H1 (cell line): ENCODE results near the gene ABLIM1. TPM values are rescaled to one million over a fixed set of nuclear protein-coding genes. Genes with fewer than 3 reads are reported as not detected.

Source experiments
- ASH2L ChIP-seq: fragments of 200-600, 300-600 bp; sonication (generic); IDR thresholded peaks from one replicate; pipeline ENCODE4 v1.7.1; 2017; ENCODE audit warnings: low read length
- CTCF ChIP-seq, 3 experiments: IDR thresholded peaks; 1 replicate in 2 of 3; 2 replicates in 1 of 3; pipeline versions ENCODE4 v1.5.1 to v1.6.1; 2011; ENCODE audit warnings: low read length in 3 of 3, mild to moderate bottlenecking in 3 of 3, inconsistent platforms in 2 of 3, low read depth in 1 of 3, moderate library complexity in 1 of 3; ENCODE audit not compliant: insufficient read depth in 1 of 3; ENCODE audit errors: control extremely low read depth in 1 of 3
- HDAC2 ChIP-seq, 2 experiments: fragments of 300-600 bp in 1 of 2; sonication (generic) in 1 of 2; IDR thresholded peaks; 2 replicates each; pipeline ENCODE4 v1.6.1; 2011 to 2012; ENCODE audit warnings: low read depth in 2 of 2, low read length in 2 of 2, mild to moderate bottlenecking in 2 of 2, moderate library complexity in 2 of 2, borderline replicate concordance in 1 of 2, inconsistent platforms in 1 of 2
- SAP30 ChIP-seq: fragments of 300-600 bp; sonication (generic); IDR thresholded peaks from 2 replicates; pipeline ENCODE4 v1.7.1; 2012; ENCODE audit warnings: low read length, moderate library complexity, mild to moderate bottlenecking, inconsistent platforms; ENCODE audit not compliant: insufficient read depth, insufficient replicate concordance
- polyA plus RNA-seq, 7 experiments: library from polyadenylated mRNA; depleted of rRNA in 3 of 7; stranded (reverse) in 5 of 7; unstranded in 2 of 7; fragments of >200 nt in 5 of 7; fragments of 200-250 nt in 2 of 7; gene quantifications; 1 replicate in 5 of 7; 2 replicates in 1 of 7; 4 replicates in 1 of 7; pipeline versions ENCODE4 v1.2.1 to v1.2.3, GENCODE V29; 2011 to 2013; ENCODE audit warnings: missing spikeins in 2 of 7, mixed read lengths in 2 of 7
- total RNA-seq: library from RNA; stranded (reverse); fragmentation: NEBNext Ultra II Directional; extraction: Animal tissue kit (Norgen Biotek cat#: 25700); gene quantifications from 2 replicates; pipeline ENCODE4 v1.2.1, GENCODE V29; 2021

Gene ABLIM1
- total and polyA plus RNA-seq, 2 of the 8 experiments (the other 6 are each of a cell fraction or from before 2014, with no cell fraction given) = 51.2 to 51.7 TPM

GRCh38 chr10:114500643-114501042 lies 157.4 kb downstream of the ABLIM1 start (continued):
- no peak for TF ChIP-seq HDAC2 (IDR thresholded peaks at IDR 0.05; ENCODE audit: borderline replicate concordance in 1 of 2, low read depth in 2 of 2, low read length in 2 of 2)
- TF ChIP-seq ASH2L = no peak
- TF ChIP-seq SAP30 = no peak
- no peak for TF ChIP-seq CTCF (IDR thresholded peaks at IDR 0.05; ENCODE audit: control extremely low read depth in 1 of 3, insufficient read depth in 1 of 3, low read depth in 1 of 3, low read length in 3 of 3)
